Astrocyte (in vitro differentiated cells and primary cell): ENCODE data around the gene IL32.

Experiments
- CTCF ChIP-seq: IDR thresholded peaks from 2 replicates; pipeline ENCODE4 v1.5.1; 2011; ENCODE audit warnings: low read depth, mild to moderate bottlenecking, inconsistent platforms, low read length, moderate library complexity; ENCODE audit not compliant: insufficient read depth
- EZH2 ChIP-seq: IDR thresholded peaks from 2 replicates; pipeline ENCODE4 v1.6.1; 2012; ENCODE audit warnings: mild to moderate bottlenecking, low read length, inconsistent platforms; ENCODE audit not compliant: insufficient read depth

DNA sequence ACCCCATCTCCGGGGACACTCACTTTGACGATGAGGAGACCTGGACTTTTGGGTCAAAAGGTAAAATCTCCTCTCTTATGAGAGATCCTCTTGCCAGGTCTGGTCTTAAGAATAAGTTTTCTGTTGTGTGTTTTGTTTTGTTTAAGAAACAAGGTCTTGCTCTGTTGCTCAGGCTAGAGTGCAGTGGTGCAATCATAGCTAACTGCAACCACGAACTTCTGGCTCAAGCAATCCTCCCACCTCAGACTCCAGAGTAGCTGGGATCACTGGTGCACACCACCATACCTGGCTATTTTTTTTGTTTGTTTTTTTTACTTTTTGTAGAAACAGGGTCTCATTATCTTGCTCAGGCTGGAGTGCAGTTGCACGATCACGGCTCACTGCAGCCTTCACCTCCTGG lies 15.0 kb upstream of the IL32 start:
- TF ChIP-seq CTCF: no peak
- TF ChIP-seq EZH2: no peak
